Measurements from ENCODE around the gene ISG20. TPM values are rescaled to one million over a fixed set of nuclear protein-coding genes. Genes with fewer than 3 reads are reported as not detected.

Gene ISG20
- total and polyA plus RNA-seq, 2 donors (not counting 3 experiments of a cell fraction or from before 2014, with no cell fraction given): 6.4 to 7.5 TPM

- BruUV-seq (replicated peaks): no TSS peak
Observed at GRCh38 chr15:88650556-88650955, 11.7 kb downstream of the ISG20 start.

More at GRCh38 chr15:88650556-88650955, 11.7 kb downstream of the ISG20 start:
- Histone ChIP-seq H3K4me1 (ENCODE audit: control insufficient read depth, extremely low read depth, insufficient read depth, low read length) (peaks cover 35% of the 10 kb centered on the region), H2AFZ (ENCODE audit: low read depth, low read length) (no peak overlapping the region), H3K4me2 (ENCODE audit: insufficient read depth, low read length) (no peak overlapping the region), H3K36me3 (ENCODE audit: control insufficient read depth in 2 of 2, extremely low read depth in 1 of 2, insufficient read depth in 2 of 2, low read length in 2 of 2) (no peaks in the 10 kb centered on the region), H3K9me3 (replicated peaks; ENCODE audit: control insufficient read depth, insufficient read depth, low read length) (no peaks in the 10 kb centered on the region), H3K9ac (replicated peaks; ENCODE audit: extremely low read depth, insufficient read depth, low read length) (no peak overlapping the region), H3K4me3 (replicated peaks in 1 of 3; ENCODE audit: insufficient read depth in 1 of 3, low read depth in 1 of 3, low read length in 3 of 3) (no peak overlapping the region), H3K79me2 (ENCODE audit: control insufficient read depth, insufficient read depth, low read length) (no peaks in the 10 kb centered on the region), H3K9me1 (replicated peaks; ENCODE audit: control insufficient read depth, extremely low read depth, insufficient read depth, low read length) (no peaks in the 10 kb centered on the region), H4K20me1 (replicated peaks; ENCODE audit: control insufficient read depth, extremely low read depth, insufficient read depth, low read length) (no peaks in the 10 kb centered on the region), H3K27me3 (ENCODE audit: control insufficient read depth in 2 of 2, insufficient read depth in 2 of 2, low read length in 2 of 2) (no peaks in the 10 kb centered on the region), H3K27ac (ENCODE audit: insufficient read depth, low read depth, low read length) (peak overlapping the region; percentile 99)
- no peak for DNase-seq (ENCODE audit: low read depth, low spot score)
- FAIRE-seq: no peak
- ChIA-PET POLR2A (interaction anchor here (1.8 kb wide), 1 partner anchor 12 kb away, joined by 7 read pairs; the partner anchor contains the start of gene ISG20), CTCF (interaction anchor here (1.4 to 1.8 kb wide), 2 partner anchors 9 to 26 kb away, joined by 4 to 12 read pairs; no protein-coding TSS in a partner anchor)
- intact Hi-C loops (cut with micrococcal nuclease) (no loop called here), dilution Hi-C loops (cut with MboI; ENCODE audit: extremely low pct_ligation_motif_present, low sequenced_read_pairs) (no loop called here)
- TF ChIP-seq MYC (IDR thresholded peaks at IDR 0.05; ENCODE audit: low read depth, low read length): no peak
- no peak for TF ChIP-seq MAX (IDR thresholded peaks at IDR 0.05; ENCODE audit: insufficient read depth, insufficient read length)
- no peak for TF ChIP-seq POLR2AphosphoS5 (IDR thresholded peaks at IDR 0.05; ENCODE audit: insufficient read depth, low read depth, low read length)
- TF ChIP-seq EZH2 (IDR thresholded peaks at IDR 0.05; ENCODE audit: borderline replicate concordance, low read depth, low read length, severe bottlenecking): no peak
- TF ChIP-seq JUN (IDR thresholded peaks at IDR 0.05; ENCODE audit: borderline replicate concordance, insufficient read depth, insufficient read length, low read depth): no peak
- no peak for TF ChIP-seq POLR2A (IDR thresholded peaks at IDR 0.05; ENCODE audit: low read depth, low read length)
- TF ChIP-seq FOS (IDR thresholded peaks at IDR 0.05; ENCODE audit: borderline replicate concordance, insufficient read depth, low read length): no peak
- TF ChIP-seq CTCF (IDR thresholded peaks at IDR 0.05; ENCODE audit: extremely low read depth in 1 of 2, insufficient read depth in 1 of 2, low read depth in 1 of 2, low read length in 2 of 2): no peak
- no peak for TF ChIP-seq GATA2 (IDR thresholded peaks at IDR 0.05; ENCODE audit: insufficient read depth, insufficient read length, low read depth, low read length)

Measured in endothelial cell of umbilical vein (primary cell).